HL-60/S4 treated with retinoic acid at 250 ng/mL for 4 days and 3 days (cell line): ENCODE measurements around the gene BCL6.

ENCODE experiments used
- in situ Hi-C: fragments of 300-500 bp; cut with MboI; formaldehyde crosslinking; loops from 2 replicates; pipeline ENCODE4 v1.7.0; 2022; ENCODE audit warnings: low sequenced_read_pairs

The BCL6 gene

GRCh38 chr3:187745201-187746058, at the start of gene BCL6:
Gene BCL6 (minus strand): TSS chr3:187745468. CDS start chr3:187733693, 11,775 bp downstream.
- in situ Hi-C loops, result no loop called here

DNA sequence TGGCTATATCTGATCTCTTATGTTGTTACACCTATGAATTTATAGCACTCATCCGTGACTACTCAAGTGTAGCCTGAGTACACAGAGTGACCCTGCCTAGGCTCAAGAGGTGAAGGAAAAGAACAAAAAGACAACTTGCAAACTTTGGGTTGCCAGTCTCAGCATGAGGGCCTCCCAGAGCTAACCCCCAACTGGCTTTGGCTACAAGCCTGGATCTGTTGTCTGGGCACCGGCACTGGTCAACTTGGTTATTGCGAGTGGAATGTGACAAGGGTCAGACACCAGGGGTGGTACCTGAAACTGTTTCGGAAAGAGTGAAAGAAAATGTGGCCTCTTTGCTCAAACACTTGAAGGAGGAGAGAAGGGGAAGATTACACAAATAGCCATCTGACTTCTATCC, 49.5 kb upstream of the BCL6 start:
- in situ Hi-C loops, result no loop called here

GRCh38 chr3:187793618-187794017, 48.4 kb upstream of the BCL6 start:
- in situ Hi-C loops, result no loop called here

GRCh38 chr3:187792521-187792920, 47.3 kb upstream of the BCL6 start:
- in situ Hi-C loops, result no loop called here

DNA sequence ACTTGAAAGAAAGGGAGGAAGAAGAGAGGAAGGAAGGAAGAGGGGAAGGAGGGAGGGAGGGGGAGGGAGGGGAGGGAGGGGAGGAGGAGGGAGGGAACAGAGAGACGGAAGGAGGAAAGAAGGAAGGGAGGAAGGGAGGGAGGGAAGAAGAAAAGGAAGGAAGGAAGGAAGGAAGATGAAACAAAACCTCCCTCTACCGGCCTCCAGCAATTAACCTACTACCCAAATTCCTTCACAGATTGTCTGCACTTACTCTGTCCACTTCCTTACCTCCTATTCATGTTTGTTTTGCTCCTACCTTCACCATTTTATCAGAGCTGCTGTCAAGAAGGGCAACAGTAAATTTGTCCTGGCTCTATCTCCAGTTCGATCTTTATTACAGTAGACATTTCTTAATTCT, 44.6 kb upstream of the BCL6 start:
- in situ Hi-C loops, result no loop called here

GRCh38 chr3:187788984-187789857, 44.0 kb upstream of the BCL6 start:
- in situ Hi-C loops, result no loop called here

- in situ Hi-C loops, result no loop called here
Measured at GRCh38 chr3:187783098-187783497, 37.8 kb upstream of the BCL6 start.

DNA sequence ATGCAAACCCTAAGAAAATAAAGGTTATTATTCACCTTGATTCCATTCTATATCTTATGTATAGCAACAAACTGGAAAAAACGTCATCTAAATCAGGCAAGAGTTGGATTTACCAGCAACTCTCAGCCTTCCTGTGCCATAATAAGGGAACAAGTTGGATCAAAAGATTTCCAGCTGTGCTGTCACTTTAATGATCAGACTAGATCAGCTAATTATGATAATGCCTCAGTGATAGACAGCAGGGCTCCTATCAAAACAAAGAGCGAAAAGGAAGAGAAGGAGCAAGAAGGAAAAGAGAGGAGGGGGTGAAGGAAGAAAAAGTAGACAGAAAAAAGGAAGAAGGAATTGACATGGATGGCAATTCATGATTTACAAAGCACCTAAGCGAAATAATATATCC, 36.7 kb upstream of the BCL6 start:
- in situ Hi-C loops, result no loop called here

DNA sequence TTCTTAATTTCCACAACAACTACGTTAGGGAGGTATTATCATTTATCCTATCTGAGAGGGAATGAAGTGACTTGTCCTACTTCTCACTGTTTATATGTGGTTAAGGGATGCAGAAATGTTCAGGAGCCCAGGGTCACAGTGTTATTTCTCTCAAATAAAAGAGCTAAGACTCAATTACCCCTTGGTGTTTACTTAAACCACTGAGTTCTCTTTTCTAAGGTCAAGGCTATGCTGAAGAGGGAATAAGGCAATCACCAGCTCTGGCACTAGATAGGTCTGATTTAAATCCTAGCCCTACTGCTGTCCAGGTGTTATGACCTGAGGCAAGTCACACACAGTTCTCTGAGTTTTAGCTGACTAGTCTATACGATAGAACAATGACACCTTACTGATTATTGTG, 35.7 kb upstream of the BCL6 start:
- in situ Hi-C loops, result no loop called here

- in situ Hi-C loops, result no loop called here
Measured at GRCh38 chr3:187778726-187779125, 33.5 kb upstream of the BCL6 start.

DNA sequence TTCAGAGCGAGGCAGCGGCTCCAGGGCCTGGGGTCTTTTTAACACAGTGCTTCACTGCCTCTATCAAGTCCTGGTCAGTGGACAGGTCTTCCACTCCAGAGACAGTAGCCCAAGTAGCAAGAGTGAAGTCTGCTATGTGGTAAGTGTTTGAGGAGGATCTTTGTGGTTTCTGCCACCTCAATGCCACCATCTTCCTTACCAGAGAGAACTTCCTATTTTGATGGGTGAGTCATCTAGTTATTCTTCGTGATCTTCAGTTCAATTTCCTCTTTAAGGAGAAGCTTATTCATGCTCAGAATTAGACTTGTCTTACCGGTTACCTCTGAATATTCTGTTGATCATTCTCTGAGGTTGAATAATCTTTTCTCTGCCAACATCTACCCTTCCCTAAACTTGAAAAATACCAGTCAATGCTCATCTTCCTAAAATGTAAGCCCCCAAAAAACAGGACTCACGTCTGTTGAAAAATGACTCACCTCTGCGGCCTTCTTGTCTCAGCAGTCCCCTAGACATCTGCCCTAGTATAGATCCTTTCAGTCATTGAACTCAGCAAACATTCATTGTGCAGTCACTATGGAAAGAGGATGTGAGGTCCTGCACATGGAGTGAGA, 32.2 kb upstream of the BCL6 start:
- in situ Hi-C loops, result no loop called here

GRCh38 chr3:187775549-187775948, 30.3 kb upstream of the BCL6 start:
- in situ Hi-C loops, result no loop called here

GRCh38 chr3:187774185-187774789, 29.0 kb upstream of the BCL6 start:
- in situ Hi-C loops, result no loop called here

GRCh38 chr3:187773233-187774184, 28.2 kb upstream of the BCL6 start:
- in situ Hi-C loops, result no loop called here

- in situ Hi-C loops, result no loop called here
Measured at GRCh38 chr3:187770224-187770623, 25.0 kb upstream of the BCL6 start.

DNA sequence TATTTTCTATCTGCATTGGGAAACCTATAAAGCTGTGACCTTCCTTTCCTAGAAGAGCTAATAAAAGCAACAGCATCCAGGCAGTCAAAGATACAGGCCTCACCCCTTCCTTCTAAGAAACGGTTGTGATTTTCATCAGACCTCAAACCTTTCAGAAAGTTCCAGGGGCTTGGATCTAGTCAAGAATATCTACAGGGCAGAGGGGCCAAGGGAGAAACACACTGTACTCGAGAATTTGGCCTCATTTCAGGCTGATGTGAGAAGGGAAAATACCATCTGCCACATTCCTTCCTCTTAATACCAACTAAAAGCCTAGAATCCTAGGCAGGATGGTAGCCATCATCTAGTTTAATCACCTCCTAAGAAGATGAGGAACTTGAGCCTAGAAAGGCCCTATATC, 24.5 kb upstream of the BCL6 start:
- in situ Hi-C loops, result no loop called here

GRCh38 chr3:187767266-187768012, 22.2 kb upstream of the BCL6 start:
- in situ Hi-C loops, result no loop called here

DNA sequence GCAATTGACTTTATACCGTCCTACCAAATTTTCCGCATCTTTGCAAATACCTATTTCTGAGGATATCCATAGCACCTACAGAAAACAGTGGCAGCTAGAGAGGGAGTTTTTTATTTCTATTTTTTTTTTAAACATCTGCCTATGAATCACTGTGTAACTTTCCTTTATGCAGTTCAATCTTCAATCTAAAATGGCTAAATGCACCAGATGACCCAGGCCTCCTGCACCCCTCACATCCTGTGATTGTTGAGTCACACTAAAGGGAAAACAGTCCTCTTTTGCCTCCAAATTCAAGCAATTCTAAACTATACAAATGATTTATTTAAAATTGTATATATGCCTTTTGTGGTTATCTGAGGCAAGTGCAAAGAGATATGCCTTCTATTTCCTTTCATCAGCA, 20.1 kb upstream of the BCL6 start:
- in situ Hi-C loops, result no loop called here
